ENCODE results near the gene MAML3. TPM values are rescaled to one million over a fixed set of nuclear protein-coding genes. Genes with fewer than 3 reads are reported as not detected.

Gene MAML3
- total and polyA plus RNA-seq, 2 experiments from 2014 or later: 1.7 to 6.5 TPM

- H3K36me3 ChIP-seq (ENCODE audit: insufficient read depth): no peaks in the 10 kb centered on the region; the same call in 1 of the 2 replicates
- H3K36me3 Mint-ChIP-seq (ENCODE audit: low read depth): peaks cover 3% of the 10 kb centered on the region; the same call in 2 of the 3 replicates
- ATAC-seq: no peak
Measured at GRCh38 chr4:139807483-139807882, 346.5 kb downstream of the MAML3 start.

GRCh38 chr4:139806929-139807328, 347.1 kb downstream of the MAML3 start:
- no peak for DNase-seq (ENCODE audit: low spot score)

More at GRCh38 chr4:139807483-139807882, 346.5 kb downstream of the MAML3 start:
- Mint-ChIP-seq H3K9me3 (peaks cover 5% of the 10 kb centered on the region; the same call in 1 of the 3 replicates), H3K27me3 (ENCODE audit: insufficient read depth, low read depth, poor library complexity) (no peaks in the 10 kb centered on the region), H3K4me3 (no peak overlapping the region), H3K4me1 (peaks cover 13% of the 10 kb centered on the region; the same call in 2 of the 3 replicates), H3K27ac (no peak overlapping the region)
- Histone ChIP-seq H2AFZ (no peak overlapping the region), H4K20me1 (replicated peaks; ENCODE audit: insufficient read depth) (no peaks in the 10 kb centered on the region), H3K27ac (ENCODE audit: low read depth) (no peak overlapping the region), H3K27me3 (ENCODE audit: insufficient read depth) (no peaks in the 10 kb centered on the region), H3K4me2 (no peak overlapping the region), H3K4me1 (ENCODE audit: insufficient read depth) (peaks cover 8% of the 10 kb centered on the region; the same call in 1 of the 2 replicates), H3K79me2 (replicated peaks; ENCODE audit: insufficient read depth) (no peaks in the 10 kb centered on the region), H3K9me2 (ENCODE audit: insufficient read depth) (no peaks in the 10 kb centered on the region), H3F3A (replicated peaks; ENCODE audit: low read depth) (no peaks in the 10 kb centered on the region), H3K4me3 (no peak overlapping the region)
- TF ChIP-seq JUNB (IDR thresholded peaks at IDR 0.05; ENCODE audit: unreplicated experiment): no peak
- TF ChIP-seq CTCF (conservative IDR thresholded peaks at IDR 0.05; ENCODE audit: low read depth in 2 of 2): no peak
- DNase-seq (ENCODE audit: low spot score): no peak

More at GRCh38 chr4:139806929-139807328, 347.1 kb downstream of the MAML3 start:
- no peaks in the 10 kb centered on the region for H3F3A ChIP-seq (replicated peaks; ENCODE audit: low read depth)
- H3K4me1 ChIP-seq (ENCODE audit: insufficient read depth): peaks cover 8% of the 10 kb centered on the region; the same call in 1 of the 2 replicates
- H3K79me2 ChIP-seq (replicated peaks; ENCODE audit: insufficient read depth): no peaks in the 10 kb centered on the region
- no peak overlapping the region for H3K4me3 ChIP-seq
- no peak for ATAC-seq
- Mint-ChIP-seq H3K4me3 (no peak overlapping the region), H3K36me3 (ENCODE audit: low read depth) (peaks cover 3% of the 10 kb centered on the region; the same call in 2 of the 3 replicates), H3K27me3 (ENCODE audit: insufficient read depth, low read depth, poor library complexity) (no peaks in the 10 kb centered on the region), H3K4me1 (peaks cover 15% of the 10 kb centered on the region), H3K27ac (no peak overlapping the region), H3K9me3 (peaks cover 5% of the 10 kb centered on the region; the same call in 1 of the 3 replicates)
- H3K9me2 ChIP-seq (ENCODE audit: insufficient read depth): no peaks in the 10 kb centered on the region
- no peak overlapping the region for H3K27ac ChIP-seq (ENCODE audit: low read depth)
- no peaks in the 10 kb centered on the region for H4K20me1 ChIP-seq (replicated peaks; ENCODE audit: insufficient read depth)
- H3K36me3 ChIP-seq (ENCODE audit: insufficient read depth): no peaks in the 10 kb centered on the region; the same call in 1 of the 2 replicates
- TF ChIP-seq REST (IDR thresholded peaks at IDR 0.05; ENCODE audit: unreplicated experiment) (no peak), CTCF (conservative IDR thresholded peaks at IDR 0.05; ENCODE audit: low read depth in 2 of 2) (peak; percentile 18 to 32; a peak in 2 of 4 replicates)
- H3K27me3 ChIP-seq (ENCODE audit: insufficient read depth): no peaks in the 10 kb centered on the region
- H2AFZ ChIP-seq: no peak overlapping the region
- no peak overlapping the region for H3K4me2 ChIP-seq
